Right renal cortex interstitium (tissue), 3 donors: ENCODE measurements around the gene DEPDC7. TPM values are rescaled to one million over a fixed set of nuclear protein-coding genes. Genes with fewer than 3 reads are reported as not detected.

Source experiments
- DNase-seq, 3 donors: peaks; one replicate each; pipeline ENCODE4 v3.0.0-alpha.2; 2013; ENCODE audit warnings: low read depth in 3 of 3, low spot score in 2 of 3
- polyA plus RNA-seq, 3 donors: library from polyadenylated mRNA; unstranded; fragments of 120-200 nt; gene quantifications; one replicate each; pipeline ENCODE4 v1.2.1, GENCODE V29; 2013; ENCODE audit not compliant: insufficient read length in 3 of 3

DEPDC7 gene
- polyA plus RNA-seq, 3 donors, result 6.7 to 8.5 (median 7.4) TPM

- no peak for DNase-seq
Observed at GRCh38 chr11:33059331-33060007, 43.8 kb downstream of the DEPDC7 start.

DNA sequence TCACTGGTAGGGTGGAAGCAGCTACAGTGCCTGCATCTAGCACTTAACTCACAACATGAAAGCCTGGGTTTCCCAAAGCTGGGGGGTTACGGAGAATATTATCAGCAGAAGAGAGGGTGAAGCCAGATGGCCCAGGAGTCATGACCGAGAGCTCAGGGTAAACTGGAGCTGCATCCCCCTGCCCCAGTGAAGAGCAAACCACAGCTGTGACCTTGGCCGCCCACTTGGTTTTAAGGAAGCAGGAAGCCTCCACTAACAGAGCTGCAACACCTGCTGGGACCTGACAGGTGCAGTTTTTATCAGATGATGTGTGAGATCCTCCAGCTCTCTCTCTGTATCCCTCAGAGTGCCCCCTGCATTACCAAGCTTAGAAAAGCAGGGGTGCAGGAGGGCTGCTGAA lies 44.6 kb downstream of the DEPDC7 start:
- DNase-seq, result no peak

GRCh38 chr11:33062137-33062536 lies 46.5 kb downstream of the DEPDC7 start:
- DNase-seq, result no peak

GRCh38 chr11:33063326-33063881 lies 47.7 kb downstream of the DEPDC7 start:
- no peak for DNase-seq

DNA sequence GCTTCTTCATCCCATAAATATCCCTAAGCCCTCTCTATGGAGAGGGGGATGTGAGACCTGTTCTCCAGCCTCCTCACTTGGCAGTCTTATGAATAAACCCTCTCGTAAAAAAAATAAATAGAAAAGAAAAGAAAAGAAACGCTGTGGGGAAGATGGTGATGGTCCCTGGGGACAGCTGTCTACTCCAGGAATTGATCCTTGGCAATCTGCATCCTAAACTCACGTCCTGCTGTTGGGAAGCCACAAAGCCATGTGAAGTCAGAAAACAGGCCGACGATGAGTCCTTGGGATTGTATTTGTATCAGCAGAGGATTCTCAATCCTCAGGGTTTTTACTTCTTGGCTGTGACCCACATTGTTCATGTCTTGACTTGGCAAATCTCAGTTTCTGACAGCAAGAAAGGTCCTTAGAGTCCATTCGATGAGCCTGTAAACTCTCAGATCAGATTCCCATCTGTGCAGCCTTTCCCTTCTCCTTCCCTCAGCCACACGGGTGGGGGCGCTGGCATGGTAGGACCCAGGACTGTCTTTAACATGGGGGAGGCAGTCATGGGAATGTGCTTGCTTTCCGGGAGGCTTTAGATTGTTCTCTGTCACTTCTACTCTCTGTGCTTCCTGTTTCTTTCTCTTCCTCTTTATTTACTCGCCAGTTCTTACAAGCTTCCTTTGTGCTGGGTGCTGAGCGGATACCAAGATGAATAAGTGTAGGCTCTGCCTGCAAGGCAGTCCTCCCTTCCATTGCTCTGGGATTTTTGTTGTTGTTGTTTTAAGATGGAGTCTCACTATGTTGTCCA lies 48.6 kb downstream of the DEPDC7 start:
- DNase-seq, result no peak

- no peak for DNase-seq
Observed at GRCh38 chr11:33064866-33065265, 49.2 kb downstream of the DEPDC7 start.

GRCh38 chr11:33065445-33066178 lies 49.9 kb downstream of the DEPDC7 start:
- DNase-seq, result peak; percentile 16 to 35 (median 19)

DNA sequence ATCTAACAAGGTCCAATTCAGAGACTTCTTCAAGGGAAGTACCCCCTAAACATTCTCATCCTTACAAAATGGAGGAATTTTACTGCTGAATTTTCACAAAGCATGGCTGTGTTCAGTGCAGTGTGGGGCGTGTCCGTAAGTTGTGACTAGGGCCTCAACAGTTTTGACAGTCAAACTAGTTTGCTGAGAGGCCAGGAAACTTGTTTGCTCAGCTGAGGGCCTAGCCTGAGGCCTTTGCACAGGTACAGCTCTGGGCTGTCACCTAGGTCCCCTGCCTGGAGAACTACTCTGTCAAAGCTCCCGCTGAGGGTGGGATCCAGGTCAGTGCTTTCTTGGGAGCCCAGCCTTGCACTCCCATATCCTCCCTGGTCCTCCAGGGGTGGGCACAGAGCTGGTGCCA lies 51.6 kb downstream of the DEPDC7 start:
- no peak for DNase-seq

- DNase-seq, result no peak
Observed at GRCh38 chr11:33068611-33069340, 53.1 kb downstream of the DEPDC7 start.

DNA sequence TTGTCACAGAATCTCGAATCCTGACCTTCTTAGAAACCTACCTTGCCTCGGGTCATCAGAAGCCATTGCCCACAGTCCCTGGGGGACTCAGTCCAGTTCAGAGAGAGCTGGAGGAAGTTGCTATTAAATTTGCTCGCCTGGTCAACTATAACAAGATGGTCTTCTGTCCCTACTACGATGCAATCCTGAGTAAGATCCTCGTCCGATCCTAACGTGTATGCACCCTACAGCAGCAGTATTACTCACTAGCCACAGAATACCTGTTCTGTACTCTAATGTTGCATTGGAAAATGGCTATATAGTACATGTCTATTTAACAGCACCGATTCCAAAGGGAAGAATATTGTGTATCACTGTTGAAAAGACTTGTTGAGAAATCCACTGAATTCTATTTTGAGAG lies 56.8 kb downstream of the DEPDC7 start:
- DNase-seq, result no peak

Other genes starting within 250 kb of the DEPDC7 start
- under 1 TPM; 0.19 to 0.26 (median 0.23) TPM for gene CCDC73, start 221.2 kb upstream of the DEPDC7 start, polyA plus RNA-seq
- gene PRRG4, start 186.0 kb upstream of the DEPDC7 start, polyA plus RNA-seq, result 1 to 10 TPM; 6.0 to 6.3 (median 6.2) TPM
- 10 to 100 TPM; 38.3 to 44.5 (median 41.5) TPM for gene QSER1, start 123.1 kb upstream of the DEPDC7 start, polyA plus RNA-seq
- gene TCP11L1, start 23.7 kb downstream of the DEPDC7 start, polyA plus RNA-seq, result 10 to 100 TPM in 1 of 3 donors, 1 to 10 TPM in 2; 8.8 to 10.2 (median 9.6) TPM
- gene CSTF3, start 145.6 kb downstream of the DEPDC7 start, polyA plus RNA-seq, result 10 to 100 TPM; 53.9 to 63.9 (median 62.1) TPM
- 10 to 100 TPM; 51.1 to 53.2 (median 51.8) TPM for gene HIPK3, start 241.5 kb downstream of the DEPDC7 start, polyA plus RNA-seq